ENCODE measurements around the gene MPDZ.

DNA sequence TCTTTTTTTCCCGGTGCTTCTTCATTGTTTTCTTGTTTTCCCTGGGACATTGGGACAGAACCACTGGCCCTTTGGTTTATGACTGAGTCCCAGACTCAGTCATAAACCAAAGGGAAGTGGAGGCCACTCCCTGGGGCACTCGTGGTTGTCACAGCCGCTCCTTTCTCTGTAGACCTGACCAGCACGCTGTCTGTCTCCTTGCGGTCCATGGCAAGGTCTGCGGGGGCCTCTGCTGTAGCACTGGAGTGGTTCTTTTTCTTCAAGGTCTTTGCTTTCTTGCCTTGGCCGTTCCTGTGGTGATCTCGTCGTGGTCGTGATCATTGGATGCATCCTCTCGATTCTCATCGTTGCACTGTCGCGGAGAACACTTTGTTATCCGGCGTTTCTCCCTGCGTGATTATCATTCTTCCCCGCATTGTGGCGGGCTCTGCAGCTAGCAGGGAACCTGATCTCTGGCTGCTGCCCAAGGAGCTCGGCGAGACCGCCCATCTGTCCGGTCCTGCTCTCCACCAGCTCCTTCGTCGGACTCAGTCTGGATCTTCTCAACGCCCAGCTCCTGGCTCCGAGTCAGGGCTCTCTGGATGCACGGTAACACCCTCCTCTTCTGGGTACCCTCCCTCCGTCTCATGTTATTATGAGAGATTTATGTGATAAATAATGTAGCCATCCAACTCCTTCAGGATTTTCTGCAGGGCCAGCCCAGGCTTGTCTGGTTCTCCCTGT, 43.5 kb upstream of the MPDZ start:
- no peak for TF ChIP-seq POLR2A (IDR thresholded peaks at IDR 0.05)
- TF ChIP-seq, protein P1, sequence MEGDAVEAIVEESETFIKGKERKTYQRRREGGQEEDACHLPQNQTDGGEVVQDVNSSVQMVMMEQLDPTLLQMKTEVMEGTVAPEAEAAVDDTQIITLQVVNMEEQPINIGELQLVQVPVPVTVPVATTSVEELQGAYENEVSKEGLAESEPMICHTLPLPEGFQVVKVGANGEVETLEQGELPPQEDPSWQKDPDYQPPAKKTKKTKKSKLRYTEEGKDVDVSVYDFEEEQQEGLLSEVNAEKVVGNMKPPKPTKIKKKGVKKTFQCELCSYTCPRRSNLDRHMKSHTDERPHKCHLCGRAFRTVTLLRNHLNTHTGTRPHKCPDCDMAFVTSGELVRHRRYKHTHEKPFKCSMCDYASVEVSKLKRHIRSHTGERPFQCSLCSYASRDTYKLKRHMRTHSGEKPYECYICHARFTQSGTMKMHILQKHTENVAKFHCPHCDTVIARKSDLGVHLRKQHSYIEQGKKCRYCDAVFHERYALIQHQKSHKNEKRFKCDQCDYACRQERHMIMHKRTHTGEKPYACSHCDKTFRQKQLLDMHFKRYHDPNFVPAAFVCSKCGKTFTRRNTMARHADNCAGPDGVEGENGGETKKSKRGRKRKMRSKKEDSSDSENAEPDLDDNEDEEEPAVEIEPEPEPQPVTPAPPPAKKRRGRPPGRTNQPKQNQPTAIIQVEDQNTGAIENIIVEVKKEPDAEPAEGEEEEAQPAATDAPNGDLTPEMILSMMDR (IDR thresholded peaks at IDR 0.05) = no peak
